HCT116 (cell line): Measurements from ENCODE around the gene UBE2E1.

ENCODE experiments used
- CEBPB ChIP-seq: IDR thresholded peaks from 2 replicates; pipeline ENCODE4 v1.6.1; 2012; ENCODE audit warnings: low read depth
- EZH2 ChIP-seq: fragments of 200-600 bp; sonication (generic); IDR thresholded peaks from 2 replicates; pipeline ENCODE4 v1.6.1; 2017; ENCODE audit warnings: antibody characterized with exemption, mixed run types
- POLR2AphosphoS5 ChIP-seq: IDR thresholded peaks from 2 replicates; pipeline ENCODE4 v1.6.1; 2011; ENCODE audit warnings: mild to moderate bottlenecking, low read depth, low read length, moderate library complexity
- SRF ChIP-seq: IDR thresholded peaks from 2 replicates; pipeline ENCODE4 v1.6.1; 2012; ENCODE audit warnings: low read depth
- YY1 ChIP-seq: IDR thresholded peaks from 2 replicates; pipeline ENCODE4 v1.6.1; 2011; ENCODE audit warnings: low read length, low read depth, moderate library complexity, mild to moderate bottlenecking; ENCODE audit not compliant: insufficient replicate concordance; ENCODE audit errors: extremely low read depth
- ZFX ChIP-seq: fragments of 450-650 bp; IDR thresholded peaks from 2 replicates; pipeline ENCODE4 v1.6.1; 2017
- TF ChIP-seq, protein P1 (sequence below): IDR thresholded peaks from 2 replicates; pipeline ENCODE4 v1.6.1; 2011; ENCODE audit warnings: mild to moderate bottlenecking, low read length, moderate library complexity; ENCODE audit not compliant: insufficient replicate concordance; ENCODE audit errors: extremely low read depth
- TF ChIP-seq, protein P2 (sequence below): IDR thresholded peaks from 2 replicates; pipeline ENCODE4 v1.6.1; 2012; ENCODE audit warnings: low read depth
- TF ChIP-seq, protein P3 (sequence below), 3 experiments: fragments of 200-600 bp in 1 of 3; sonication (generic) in 1 of 3; IDR thresholded peaks in 2 of 3; conservative IDR thresholded peaks in 1 of 3; 2 replicates each; pipeline ENCODE4 v1.5.1; 2012 to 2017; ENCODE audit warnings: low read depth in 2 of 3, low read length in 2 of 3, antibody characterized with exemption in 1 of 3, borderline replicate concordance in 1 of 3, control low read depth in 1 of 3, mild to moderate bottlenecking in 1 of 3, mixed read lengths in 1 of 3, mixed run types in 1 of 3, moderate library complexity in 1 of 3; ENCODE audit not compliant: insufficient read depth in 1 of 3

DNA sequence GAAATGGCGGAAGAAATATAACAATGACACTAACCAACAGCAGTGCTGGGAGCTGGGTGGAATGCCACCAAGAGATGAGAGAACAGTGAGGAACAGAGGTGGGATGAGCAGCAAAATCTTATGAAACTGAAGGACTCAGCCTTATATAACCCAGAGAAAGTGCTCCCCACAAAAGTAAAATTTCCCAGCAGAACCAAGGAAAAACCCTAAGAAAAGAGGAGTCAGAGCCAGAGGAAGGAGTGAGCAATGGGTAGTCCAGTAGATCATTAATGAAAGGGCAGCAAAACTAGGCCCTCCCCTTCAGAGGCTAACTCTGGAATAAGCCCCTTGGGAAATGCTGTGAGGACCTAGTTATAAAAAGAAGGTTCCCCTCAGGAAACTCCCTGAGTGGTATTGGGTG, 24.7 kb upstream of the UBE2E1 start:
- TF ChIP-seq, protein P1, sequence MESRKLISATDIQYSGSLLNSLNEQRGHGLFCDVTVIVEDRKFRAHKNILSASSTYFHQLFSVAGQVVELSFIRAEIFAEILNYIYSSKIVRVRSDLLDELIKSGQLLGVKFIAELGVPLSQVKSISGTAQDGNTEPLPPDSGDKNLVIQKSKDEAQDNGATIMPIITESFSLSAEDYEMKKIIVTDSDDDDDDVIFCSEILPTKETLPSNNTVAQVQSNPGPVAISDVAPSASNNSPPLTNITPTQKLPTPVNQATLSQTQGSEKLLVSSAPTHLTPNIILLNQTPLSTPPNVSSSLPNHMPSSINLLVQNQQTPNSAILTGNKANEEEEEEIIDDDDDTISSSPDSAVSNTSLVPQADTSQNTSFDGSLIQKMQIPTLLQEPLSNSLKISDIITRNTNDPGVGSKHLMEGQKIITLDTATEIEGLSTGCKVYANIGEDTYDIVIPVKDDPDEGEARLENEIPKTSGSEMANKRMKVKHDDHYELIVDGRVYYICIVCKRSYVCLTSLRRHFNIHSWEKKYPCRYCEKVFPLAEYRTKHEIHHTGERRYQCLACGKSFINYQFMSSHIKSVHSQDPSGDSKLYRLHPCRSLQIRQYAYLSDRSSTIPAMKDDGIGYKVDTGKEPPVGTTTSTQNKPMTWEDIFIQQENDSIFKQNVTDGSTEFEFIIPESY, result no peak
- TF ChIP-seq POLR2AphosphoS5, result no peak
- TF ChIP-seq, protein P2, sequence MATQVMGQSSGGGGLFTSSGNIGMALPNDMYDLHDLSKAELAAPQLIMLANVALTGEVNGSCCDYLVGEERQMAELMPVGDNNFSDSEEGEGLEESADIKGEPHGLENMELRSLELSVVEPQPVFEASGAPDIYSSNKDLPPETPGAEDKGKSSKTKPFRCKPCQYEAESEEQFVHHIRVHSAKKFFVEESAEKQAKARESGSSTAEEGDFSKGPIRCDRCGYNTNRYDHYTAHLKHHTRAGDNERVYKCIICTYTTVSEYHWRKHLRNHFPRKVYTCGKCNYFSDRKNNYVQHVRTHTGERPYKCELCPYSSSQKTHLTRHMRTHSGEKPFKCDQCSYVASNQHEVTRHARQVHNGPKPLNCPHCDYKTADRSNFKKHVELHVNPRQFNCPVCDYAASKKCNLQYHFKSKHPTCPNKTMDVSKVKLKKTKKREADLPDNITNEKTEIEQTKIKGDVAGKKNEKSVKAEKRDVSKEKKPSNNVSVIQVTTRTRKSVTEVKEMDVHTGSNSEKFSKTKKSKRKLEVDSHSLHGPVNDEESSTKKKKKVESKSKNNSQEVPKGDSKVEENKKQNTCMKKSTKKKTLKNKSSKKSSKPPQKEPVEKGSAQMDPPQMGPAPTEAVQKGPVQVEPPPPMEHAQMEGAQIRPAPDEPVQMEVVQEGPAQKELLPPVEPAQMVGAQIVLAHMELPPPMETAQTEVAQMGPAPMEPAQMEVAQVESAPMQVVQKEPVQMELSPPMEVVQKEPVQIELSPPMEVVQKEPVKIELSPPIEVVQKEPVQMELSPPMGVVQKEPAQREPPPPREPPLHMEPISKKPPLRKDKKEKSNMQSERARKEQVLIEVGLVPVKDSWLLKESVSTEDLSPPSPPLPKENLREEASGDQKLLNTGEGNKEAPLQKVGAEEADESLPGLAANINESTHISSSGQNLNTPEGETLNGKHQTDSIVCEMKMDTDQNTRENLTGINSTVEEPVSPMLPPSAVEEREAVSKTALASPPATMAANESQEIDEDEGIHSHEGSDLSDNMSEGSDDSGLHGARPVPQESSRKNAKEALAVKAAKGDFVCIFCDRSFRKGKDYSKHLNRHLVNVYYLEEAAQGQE, result no peak
- no peak for TF ChIP-seq ZFX
- TF ChIP-seq, protein P3, sequence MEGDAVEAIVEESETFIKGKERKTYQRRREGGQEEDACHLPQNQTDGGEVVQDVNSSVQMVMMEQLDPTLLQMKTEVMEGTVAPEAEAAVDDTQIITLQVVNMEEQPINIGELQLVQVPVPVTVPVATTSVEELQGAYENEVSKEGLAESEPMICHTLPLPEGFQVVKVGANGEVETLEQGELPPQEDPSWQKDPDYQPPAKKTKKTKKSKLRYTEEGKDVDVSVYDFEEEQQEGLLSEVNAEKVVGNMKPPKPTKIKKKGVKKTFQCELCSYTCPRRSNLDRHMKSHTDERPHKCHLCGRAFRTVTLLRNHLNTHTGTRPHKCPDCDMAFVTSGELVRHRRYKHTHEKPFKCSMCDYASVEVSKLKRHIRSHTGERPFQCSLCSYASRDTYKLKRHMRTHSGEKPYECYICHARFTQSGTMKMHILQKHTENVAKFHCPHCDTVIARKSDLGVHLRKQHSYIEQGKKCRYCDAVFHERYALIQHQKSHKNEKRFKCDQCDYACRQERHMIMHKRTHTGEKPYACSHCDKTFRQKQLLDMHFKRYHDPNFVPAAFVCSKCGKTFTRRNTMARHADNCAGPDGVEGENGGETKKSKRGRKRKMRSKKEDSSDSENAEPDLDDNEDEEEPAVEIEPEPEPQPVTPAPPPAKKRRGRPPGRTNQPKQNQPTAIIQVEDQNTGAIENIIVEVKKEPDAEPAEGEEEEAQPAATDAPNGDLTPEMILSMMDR (IDR thresholded peaks at IDR 0.05 in 2 of 3, conservative IDR thresholded peaks at IDR 0.05 in 1 of 3; ENCODE audit: borderline replicate concordance in 1 of 3, insufficient read depth in 1 of 3, low read depth in 2 of 3, low read length in 2 of 3), result no peak
- no peak for TF ChIP-seq SRF
- TF ChIP-seq EZH2, result no peak
- no peak for TF ChIP-seq YY1
- TF ChIP-seq CEBPB, result no peak
